HG03457 (cell line): Measurements from ENCODE around the gene NSUN2.

ENCODE experiments used
- ATAC-seq: cut with Tn5 transposase; IDR thresholded peaks from one replicate; pipeline ENCODE4 v1.9.1; 2021; ENCODE audit warnings: moderate number of reproducible peaks; ENCODE audit not compliant: unreplicated experiment

The NSUN2 gene

GRCh38 chr5:6606884-6607558, 25.8 kb downstream of the NSUN2 start:
- no peak for ATAC-seq

GRCh38 chr5:6604946-6605345, 27.9 kb downstream of the NSUN2 start:
- ATAC-seq = no peak

GRCh38 chr5:6604341-6604740, 28.5 kb downstream of the NSUN2 start:
- no peak for ATAC-seq

GRCh38 chr5:6603643-6604042, 29.2 kb downstream of the NSUN2 start:
- ATAC-seq = no peak

- no peak for ATAC-seq
These were observed 30.4 kb downstream of the NSUN2 start for GRCh38 chr5:6602441-6602840.

GRCh38 chr5:6601816-6602215, 31.0 kb downstream of the NSUN2 start:
- ATAC-seq = no peak

GRCh38 chr5:6601271-6601670, 31.6 kb downstream of the NSUN2 start:
- no peak for ATAC-seq

- ATAC-seq = no peak
These were observed 33.1 kb downstream of the NSUN2 start for GRCh38 chr5:6599739-6600138.

- ATAC-seq = no peak
These were observed 34.4 kb downstream of the NSUN2 start for GRCh38 chr5:6598351-6598900.

GRCh38 chr5:6597557-6597956, 35.3 kb downstream of the NSUN2 start:
- no peak for ATAC-seq

- ATAC-seq = no peak
These were observed 36.5 kb downstream of the NSUN2 start for GRCh38 chr5:6596388-6596787.

GRCh38 chr5:6595405-6595804, 37.4 kb downstream of the NSUN2 start:
- no peak for ATAC-seq

- ATAC-seq = no peak
These were observed 38.8 kb downstream of the NSUN2 start for GRCh38 chr5:6594066-6594465.

GRCh38 chr5:6593148-6594016, 39.5 kb downstream of the NSUN2 start:
- no peak for ATAC-seq

GRCh38 chr5:6592601-6593000, 40.2 kb downstream of the NSUN2 start:
- no peak for ATAC-seq

GRCh38 chr5:6591671-6592288, 41.1 kb downstream of the NSUN2 start:
- no peak for ATAC-seq

- no peak for ATAC-seq
These were observed 42.3 kb downstream of the NSUN2 start for GRCh38 chr5:6590581-6590980.

GRCh38 chr5:6587171-6587570, 45.7 kb downstream of the NSUN2 start:
- no peak for ATAC-seq

- ATAC-seq = no peak
These were observed 46.2 kb downstream of the NSUN2 start for GRCh38 chr5:6586647-6587042.

- no peak for ATAC-seq
These were observed 46.8 kb downstream of the NSUN2 start for GRCh38 chr5:6585939-6586646.

GRCh38 chr5:6585168-6585567, 47.7 kb downstream of the NSUN2 start:
- no peak for ATAC-seq
